NCI-H1092 (cell line): ENCODE results near the gene APEH.

ENCODE experiments used
- DNase-seq: peaks from one replicate; lab custom pipeline; 2025; lab: John Stamatoyannopoulos, UW

APEH gene

DNA sequence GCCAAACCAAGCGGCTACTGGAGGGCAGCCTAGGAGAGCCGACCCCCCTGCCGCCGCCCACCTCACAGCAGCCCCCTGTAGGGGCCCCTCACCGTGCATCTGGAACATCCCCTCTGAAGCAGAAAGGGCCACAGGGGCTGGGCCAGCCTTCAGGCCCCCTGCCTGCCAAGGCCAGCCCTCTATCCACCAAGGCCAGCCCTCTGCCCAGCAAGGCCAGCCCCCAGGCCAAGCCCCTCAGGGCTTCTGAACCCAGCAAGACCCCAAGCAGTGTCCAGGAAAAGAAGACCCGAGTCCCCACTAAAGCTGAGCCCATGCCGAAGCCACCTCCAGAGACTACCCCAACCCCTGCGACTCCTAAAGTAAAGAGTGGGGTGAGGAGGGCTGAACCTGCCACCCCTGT is 23.5 kb upstream of the APEH start:
- no peak for DNase-seq

DNA sequence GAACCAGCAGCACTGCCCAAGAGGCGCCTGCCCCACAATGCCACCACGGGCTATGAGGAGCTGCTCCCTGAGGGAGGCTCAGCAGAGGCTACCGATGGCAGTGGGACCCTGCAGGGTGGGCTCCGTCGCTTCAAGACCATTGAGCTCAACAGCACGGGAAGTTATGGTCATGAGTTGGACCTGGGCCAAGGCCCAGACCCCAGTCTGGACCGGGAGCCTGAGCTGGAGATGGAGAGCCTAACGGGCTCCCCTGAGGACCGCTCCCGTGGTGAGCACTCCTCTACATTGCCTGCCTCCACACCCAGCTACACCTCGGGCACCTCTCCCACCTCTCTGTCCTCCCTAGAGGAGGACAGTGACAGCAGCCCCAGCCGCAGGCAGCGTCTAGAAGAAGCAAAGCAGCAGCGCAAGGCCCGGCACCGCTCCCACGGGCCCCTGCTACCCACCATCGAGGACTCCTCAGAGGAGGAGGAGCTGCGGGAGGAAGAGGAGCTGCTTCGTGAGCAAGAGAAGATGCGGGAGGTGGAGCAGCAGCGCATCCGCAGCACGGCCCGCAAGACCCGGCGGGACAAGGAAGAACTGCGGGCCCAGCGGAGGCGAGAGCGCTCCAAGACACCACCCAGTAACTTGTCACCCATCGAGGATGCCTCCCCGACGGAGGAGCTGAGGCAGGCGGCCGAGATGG is 21.8 kb upstream of the APEH start:
- DNase-seq: no peak

DNA sequence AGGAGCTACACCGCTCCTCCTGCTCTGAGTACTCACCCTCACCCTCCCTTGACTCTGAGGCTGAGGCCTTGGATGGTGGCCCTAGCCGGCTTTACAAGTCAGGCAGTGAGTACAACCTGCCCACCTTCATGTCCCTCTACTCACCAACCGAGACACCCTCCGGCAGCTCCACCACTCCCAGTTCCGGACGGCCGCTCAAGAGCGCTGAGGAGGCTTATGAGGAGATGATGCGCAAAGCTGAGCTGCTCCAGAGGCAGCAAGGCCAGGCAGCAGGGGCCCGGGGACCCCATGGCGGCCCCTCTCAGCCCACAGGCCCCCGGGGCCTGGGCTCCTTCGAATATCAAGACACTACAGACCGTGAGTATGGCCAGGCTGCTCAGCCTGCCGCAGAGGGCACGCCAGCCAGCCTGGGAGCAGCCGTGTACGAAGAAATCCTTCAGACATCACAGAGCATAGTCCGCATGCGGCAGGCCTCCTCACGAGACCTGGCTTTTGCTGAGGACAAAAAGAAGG is 21.2 kb upstream of the APEH start:
- DNase-seq: no peak

GRCh38 chr3:49653621-49654020 is 20.5 kb upstream of the APEH start:
- no peak for DNase-seq

DNA sequence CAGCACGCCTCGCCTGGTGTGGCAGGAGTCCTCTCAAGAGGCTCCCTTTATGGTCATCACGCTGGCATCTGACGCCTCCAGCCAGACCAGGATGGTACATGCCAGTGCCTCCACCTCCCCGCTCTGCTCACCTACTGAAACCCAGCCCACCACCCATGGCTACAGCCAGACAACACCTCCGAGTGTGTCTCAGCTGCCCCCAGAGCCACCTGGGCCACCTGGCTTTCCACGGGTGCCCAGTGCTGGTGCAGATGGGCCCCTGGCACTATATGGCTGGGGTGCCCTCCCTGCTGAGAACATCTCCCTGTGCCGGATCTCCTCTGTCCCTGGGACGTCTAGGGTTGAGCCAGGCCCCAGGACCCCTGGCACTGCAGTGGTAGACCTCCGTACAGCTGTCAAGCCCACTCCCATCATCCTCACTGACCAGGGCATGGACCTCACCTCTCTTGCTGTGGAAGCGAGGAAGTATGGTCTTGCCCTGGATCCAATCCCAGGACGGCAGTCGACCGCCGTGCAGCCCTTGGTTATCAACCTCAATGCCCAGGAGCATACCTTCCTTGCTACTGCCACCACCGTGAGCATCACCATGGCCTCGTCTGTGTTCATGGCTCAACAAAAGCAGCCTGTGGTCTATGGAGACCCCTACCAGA is 19.9 kb upstream of the APEH start:
- no peak for DNase-seq

DNA sequence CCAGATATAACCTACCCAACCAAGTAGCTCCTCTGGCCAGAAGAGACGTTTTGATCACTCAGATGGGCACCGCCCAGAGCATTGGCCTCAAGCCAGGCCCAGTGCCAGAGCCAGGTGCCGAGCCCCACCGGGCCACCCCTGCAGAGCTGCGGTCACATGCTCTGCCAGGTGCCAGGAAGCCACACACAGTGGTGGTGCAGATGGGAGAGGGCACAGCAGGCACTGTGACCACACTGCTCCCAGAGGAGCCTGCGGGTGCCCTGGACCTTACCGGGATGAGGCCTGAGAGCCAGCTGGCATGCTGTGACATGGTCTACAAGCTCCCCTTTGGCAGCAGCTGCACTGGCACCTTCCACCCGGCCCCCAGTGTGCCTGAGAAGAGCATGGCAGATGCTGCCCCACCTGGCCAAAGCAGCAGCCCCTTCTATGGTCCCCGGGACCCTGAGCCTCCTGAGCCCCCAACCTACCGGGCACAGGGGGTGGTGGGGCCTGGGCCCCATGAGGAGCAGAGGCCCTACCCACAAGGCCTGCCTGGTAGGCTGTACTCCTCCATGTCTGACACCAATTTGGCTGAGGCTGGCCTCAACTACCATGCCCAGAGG is 19.1 kb upstream of the APEH start:
- DNase-seq: peak; percentile 17

DNA sequence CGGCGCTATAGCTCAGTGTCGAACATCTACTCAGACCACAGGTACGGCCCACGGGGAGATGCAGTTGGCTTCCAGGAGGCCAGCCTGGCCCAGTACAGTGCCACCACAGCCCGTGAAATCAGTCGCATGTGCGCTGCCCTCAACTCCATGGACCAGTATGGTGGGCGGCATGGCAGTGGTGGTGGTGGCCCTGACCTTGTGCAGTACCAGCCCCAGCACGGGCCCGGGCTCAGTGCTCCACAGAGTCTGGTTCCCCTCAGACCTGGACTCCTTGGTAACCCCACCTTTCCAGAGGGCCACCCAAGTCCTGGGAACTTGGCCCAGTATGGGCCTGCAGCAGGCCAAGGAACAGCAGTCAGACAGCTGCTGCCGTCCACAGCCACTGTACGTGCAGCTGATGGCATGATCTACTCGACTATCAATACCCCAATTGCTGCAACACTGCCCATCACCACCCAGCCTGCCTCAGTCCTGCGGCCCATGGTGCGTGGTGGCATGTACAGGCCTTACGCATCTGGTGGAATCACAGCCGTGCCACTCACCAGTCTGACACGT is 18.3 kb upstream of the APEH start:
- no peak for DNase-seq

DNA sequence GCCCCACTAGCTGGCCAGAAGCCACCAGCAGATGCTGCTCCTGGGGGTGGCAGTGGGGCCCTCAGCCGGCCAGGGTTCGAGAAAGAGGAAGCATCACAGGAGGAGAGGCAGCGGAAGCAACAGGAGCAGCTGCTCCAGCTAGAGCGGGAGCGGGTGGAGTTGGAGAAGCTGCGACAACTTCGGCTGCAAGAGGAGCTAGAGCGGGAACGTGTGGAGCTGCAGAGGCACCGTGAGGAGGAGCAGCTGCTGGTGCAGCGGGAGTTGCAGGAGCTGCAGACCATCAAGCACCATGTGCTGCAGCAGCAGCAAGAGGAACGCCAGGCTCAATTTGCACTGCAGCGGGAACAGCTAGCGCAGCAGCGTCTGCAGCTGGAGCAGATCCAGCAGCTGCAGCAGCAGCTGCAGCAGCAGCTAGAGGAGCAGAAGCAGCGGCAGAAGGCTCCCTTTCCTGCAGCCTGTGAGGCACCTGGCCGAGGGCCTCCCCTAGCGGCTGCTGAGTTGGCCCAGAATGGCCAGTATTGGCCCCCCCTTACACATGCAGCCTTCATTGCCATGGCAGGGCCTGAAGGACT is 17.5 kb upstream of the APEH start:
- no peak for DNase-seq

GRCh38 chr3:49657208-49657915 is 16.8 kb upstream of the APEH start:
- DNase-seq: no peak

- no peak for DNase-seq
These were observed 15.4 kb upstream of the APEH start for GRCh38 chr3:49658711-49659110.

GRCh38 chr3:49659756-49660155 is 14.4 kb upstream of the APEH start:
- DNase-seq: no peak

GRCh38 chr3:49661281-49661680 is 12.9 kb upstream of the APEH start:
- DNase-seq: no peak

GRCh38 chr3:49662021-49662420 is 12.1 kb upstream of the APEH start:
- no peak for DNase-seq

GRCh38 chr3:49662720-49663413 is 11.3 kb upstream of the APEH start:
- no peak for DNase-seq

DNA sequence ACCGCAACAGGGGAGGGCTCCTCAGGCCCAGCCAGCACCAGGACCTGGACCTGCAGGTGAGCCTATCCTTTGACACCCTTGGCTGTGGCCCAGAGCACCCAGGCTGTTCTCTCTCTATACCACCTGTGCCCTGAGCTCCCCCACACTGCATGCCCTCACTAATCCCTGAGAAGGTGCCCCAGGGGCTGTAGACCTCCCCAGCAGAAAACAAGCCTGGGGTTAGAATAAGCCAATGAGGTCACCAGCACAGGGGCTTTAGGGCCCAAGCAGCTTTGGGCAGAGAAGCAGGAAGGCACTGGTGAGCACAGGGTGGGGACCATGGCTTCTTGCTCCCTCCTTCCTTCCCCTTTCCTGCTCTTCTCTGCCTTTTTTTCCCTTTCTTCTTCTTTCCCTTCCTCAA is 10.3 kb upstream of the APEH start:
- DNase-seq: no peak

DNA sequence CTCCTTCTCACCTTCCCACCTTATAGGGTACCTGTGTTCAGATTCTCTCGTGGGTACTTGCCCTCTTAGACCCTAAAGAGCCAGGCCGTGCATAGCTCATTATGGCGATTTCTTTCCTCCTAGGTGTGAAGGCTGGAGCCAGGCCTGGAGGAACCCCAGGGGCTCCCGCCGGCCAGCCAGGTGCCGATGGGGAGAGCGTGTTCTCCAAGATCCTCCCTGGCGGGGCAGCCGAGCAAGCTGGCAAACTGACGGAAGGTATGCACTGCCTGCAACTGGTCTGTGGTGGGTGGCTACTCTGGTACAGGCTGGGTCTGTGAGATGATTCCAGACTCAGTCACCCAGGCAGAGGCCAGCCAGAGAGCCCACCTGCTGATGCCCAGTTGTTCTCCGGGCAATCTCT is 9.9 kb upstream of the APEH start:
- DNase-seq: no peak

- no peak for DNase-seq
These were observed 8.2 kb upstream of the APEH start for GRCh38 chr3:49665822-49666519.

- no peak for DNase-seq
These were observed 7.6 kb upstream of the APEH start for GRCh38 chr3:49666592-49666991.

DNA sequence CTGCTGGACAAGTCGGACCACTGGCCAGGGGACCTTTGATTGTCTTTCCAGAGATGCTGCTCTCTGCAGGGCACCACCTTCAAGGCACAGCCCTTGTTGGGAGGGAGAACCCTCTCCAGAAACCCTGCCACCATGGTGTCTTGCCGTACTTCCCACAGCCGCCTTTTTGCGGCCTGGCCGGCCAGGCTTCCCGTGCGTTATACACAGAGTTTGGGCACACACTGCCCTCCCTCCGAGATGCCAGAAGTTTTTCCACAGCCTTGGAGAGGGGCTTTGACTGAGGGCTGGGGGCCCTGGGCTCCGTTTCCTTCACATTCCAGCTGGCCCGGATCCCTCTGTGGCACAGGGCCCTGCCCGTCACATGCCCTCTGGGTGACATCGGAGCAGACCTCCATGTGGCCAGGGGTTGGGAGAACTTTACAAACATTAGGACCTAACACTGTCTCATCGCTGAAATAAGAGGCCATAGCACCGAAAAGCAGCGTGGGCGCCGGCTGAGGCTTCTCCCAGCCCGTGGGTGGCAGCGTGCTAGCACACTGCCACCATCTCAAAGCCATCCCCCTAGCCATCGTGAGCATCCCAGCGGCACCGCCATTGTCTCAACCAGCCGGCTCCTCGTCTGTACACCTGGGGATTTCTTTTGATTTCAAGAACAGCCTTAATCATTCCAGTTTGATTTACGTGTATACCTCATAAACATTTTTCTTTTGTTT is 6.3 kb upstream of the APEH start:
- DNase-seq: no peak

DNA sequence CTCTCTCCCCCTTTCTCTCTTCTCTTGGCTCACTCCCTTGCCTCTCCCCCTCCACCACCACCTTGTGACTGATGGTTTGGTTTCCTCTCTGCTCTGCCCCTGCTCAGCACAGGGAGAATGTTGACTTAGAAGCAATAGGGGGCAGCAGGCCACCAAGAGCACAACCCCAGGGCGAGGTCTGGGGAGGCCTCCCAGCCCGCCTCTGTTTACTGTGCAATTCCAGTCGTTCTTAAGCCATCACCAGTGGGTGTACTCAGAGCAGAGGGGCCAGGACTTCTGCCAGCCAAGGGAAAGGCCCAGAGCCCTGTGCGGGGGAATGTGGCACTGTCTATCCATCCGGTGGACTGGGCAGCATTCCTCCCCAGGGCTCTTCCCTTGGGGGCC is 5.7 kb upstream of the APEH start:
- DNase-seq: no peak
